LNCAP (cell line): ENCODE data around the gene WNT6.

Experiments used
- TF ChIP-seq, protein P1 (sequence below): fragments of 450-650 bp; IDR thresholded peaks from 2 replicates; pipeline ENCODE4 v1.5.1; 2017; ENCODE audit warnings: mild to moderate bottlenecking

Gene WNT6

GRCh38 chr2:218823196-218823855 lies 36.3 kb upstream of the WNT6 start:
- TF ChIP-seq, protein P1, sequence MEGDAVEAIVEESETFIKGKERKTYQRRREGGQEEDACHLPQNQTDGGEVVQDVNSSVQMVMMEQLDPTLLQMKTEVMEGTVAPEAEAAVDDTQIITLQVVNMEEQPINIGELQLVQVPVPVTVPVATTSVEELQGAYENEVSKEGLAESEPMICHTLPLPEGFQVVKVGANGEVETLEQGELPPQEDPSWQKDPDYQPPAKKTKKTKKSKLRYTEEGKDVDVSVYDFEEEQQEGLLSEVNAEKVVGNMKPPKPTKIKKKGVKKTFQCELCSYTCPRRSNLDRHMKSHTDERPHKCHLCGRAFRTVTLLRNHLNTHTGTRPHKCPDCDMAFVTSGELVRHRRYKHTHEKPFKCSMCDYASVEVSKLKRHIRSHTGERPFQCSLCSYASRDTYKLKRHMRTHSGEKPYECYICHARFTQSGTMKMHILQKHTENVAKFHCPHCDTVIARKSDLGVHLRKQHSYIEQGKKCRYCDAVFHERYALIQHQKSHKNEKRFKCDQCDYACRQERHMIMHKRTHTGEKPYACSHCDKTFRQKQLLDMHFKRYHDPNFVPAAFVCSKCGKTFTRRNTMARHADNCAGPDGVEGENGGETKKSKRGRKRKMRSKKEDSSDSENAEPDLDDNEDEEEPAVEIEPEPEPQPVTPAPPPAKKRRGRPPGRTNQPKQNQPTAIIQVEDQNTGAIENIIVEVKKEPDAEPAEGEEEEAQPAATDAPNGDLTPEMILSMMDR = no peak

GRCh38 chr2:218824004-218824403 lies 35.6 kb upstream of the WNT6 start:
- TF ChIP-seq, protein P1 = no peak

GRCh38 chr2:218826791-218827190 lies 32.8 kb upstream of the WNT6 start:
- TF ChIP-seq, protein P1 = no peak

- TF ChIP-seq, protein P1 = no peak
Observed at GRCh38 chr2:218827701-218828476, 31.7 kb upstream of the WNT6 start.

- TF ChIP-seq, protein P1 = no peak
Observed at GRCh38 chr2:218828477-218828778, 31.2 kb upstream of the WNT6 start.

- TF ChIP-seq, protein P1 = no peak
Observed at GRCh38 chr2:218829868-218830451, 29.6 kb upstream of the WNT6 start.

DNA sequence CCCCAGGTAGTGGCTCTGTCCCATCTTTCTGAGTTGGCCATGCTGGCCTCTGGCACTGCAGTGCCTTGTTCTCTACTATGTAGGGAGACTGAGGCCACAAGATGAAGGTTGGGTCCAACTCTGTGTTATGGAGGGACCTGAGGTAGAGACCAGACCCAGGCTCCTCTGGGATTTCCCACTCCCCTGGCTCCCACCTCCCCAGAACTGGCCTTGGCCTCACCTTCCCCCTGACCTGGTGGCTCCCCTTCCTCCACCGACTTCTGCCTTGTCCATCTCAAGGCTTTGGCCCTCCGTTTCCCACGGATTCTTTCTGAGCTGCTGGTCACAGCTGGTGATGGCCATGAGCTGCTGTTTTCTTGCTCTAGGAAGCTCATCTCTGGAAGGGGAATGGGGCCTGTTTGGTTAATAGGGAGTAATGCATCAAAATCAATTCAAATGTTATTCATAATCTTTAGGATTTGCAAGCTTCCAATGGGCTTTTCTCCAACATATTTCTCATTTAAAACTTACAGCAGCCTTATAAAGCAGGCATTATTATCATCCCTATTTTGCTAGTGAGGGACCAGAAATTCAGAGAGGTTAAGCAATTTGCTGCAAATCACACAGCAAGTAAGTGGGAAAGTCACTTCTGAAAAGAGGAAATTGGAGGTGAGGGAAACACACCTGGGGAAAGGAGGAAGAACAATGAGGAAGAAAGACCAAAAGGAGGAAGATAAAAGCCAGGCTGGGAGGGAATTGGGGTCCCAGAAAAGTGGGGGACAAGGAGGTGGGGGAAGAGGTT lies 28.9 kb upstream of the WNT6 start:
- TF ChIP-seq, protein P1 = no peak
